ENCODE data around the gene STK32B. TPM values are rescaled to one million over a fixed set of nuclear protein-coding genes. Genes with fewer than 3 reads are reported as not detected.

Gene STK32B
- total RNA-seq, 4 donors from 2014 or later = 0.09 to 3.2 (median 0.38) TPM; not detected in 1

DNA sequence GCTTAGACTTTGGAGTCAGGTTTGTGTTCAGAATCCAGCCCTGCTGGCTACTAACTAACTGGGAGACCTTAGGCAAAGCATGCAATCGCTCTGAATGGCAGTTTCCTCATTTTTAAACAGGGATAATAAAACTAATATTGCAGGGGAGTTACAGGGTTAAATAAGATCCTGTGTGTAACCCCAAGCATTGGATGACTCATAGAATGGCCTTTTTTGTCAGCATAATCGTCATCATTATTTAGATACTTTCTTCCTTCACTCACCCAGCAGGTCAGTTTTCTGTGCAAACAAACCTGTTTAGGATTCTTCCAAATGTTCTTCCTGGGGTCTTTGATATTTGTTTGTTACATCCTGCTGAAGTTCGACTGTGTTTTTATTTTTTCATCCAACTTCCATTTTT lies 448.9 kb downstream of the STK32B start:
- TF ChIP-seq, protein P1, sequence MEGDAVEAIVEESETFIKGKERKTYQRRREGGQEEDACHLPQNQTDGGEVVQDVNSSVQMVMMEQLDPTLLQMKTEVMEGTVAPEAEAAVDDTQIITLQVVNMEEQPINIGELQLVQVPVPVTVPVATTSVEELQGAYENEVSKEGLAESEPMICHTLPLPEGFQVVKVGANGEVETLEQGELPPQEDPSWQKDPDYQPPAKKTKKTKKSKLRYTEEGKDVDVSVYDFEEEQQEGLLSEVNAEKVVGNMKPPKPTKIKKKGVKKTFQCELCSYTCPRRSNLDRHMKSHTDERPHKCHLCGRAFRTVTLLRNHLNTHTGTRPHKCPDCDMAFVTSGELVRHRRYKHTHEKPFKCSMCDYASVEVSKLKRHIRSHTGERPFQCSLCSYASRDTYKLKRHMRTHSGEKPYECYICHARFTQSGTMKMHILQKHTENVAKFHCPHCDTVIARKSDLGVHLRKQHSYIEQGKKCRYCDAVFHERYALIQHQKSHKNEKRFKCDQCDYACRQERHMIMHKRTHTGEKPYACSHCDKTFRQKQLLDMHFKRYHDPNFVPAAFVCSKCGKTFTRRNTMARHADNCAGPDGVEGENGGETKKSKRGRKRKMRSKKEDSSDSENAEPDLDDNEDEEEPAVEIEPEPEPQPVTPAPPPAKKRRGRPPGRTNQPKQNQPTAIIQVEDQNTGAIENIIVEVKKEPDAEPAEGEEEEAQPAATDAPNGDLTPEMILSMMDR (IDR thresholded peaks at IDR 0.05) = no peak
- intact Hi-C loops (cut with DNase I) = no loop called here
- H3K9me3 ChIP-seq = no peaks in the 10 kb centered on the region
- no peak overlapping the region for H3K4me3 ChIP-seq
- H3K27me3 ChIP-seq = no peaks in the 10 kb centered on the region
- WGBS, 2 donors = 47 to 49% methylated on average over 3 of the region's 3 CpGs
- H3K36me3 ChIP-seq = peaks cover 0 to 20% (median 0%) of the 10 kb centered on the region in 3 donors
- no peak overlapping the region for H3K27ac ChIP-seq
- peaks cover 0 to 11% (median 0%) of the 10 kb centered on the region in 3 donors for H3K4me1 ChIP-seq
- no peak for DNase-seq

DNA sequence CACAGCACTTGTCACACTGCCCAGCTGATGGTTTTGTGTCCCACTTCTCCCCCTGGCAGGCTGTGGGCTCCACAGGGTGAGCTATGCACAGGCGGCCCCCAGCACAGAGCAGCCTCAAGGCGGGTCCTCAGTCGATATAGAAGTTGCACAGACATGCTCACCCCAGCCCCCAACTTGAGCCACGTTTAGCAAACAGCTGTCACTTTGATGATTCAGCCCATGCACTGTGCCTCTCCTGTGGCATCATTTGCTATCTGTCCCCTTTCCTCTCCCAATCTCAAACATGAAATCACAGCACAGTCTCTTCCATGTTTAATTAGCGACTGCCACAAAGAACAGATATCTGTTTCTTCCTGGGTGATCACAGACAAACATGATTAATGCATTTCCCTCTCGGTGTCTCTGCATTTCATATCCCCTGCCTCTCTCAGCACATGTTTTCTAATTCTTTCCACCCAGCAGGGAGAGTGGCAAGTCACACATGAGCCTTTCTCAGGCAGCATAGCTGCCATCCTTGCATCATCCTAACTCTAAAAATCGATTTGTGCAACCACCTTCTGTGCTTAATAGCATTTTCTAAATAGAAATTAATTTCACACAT lies 452.2 kb downstream of the STK32B start:
- WGBS, 2 donors = 58 to 70% methylated on average over 6 to 7 of the region's 7 CpGs
- Histone ChIP-seq H3K4me3 (no peak overlapping the region), H3K36me3 (peaks cover 0 to 11% (median 0%) of the 10 kb centered on the region in 3 donors), H3K4me1 (peaks cover 0 to 11% (median 0%) of the 10 kb centered on the region in 3 donors), H3K9me3 (no peaks in the 10 kb centered on the region), H3K27ac (no peak overlapping the region), H3K27me3 (no peaks in the 10 kb centered on the region)
- DNase-seq = no peak
- TF ChIP-seq, protein P1 (IDR thresholded peaks at IDR 0.05) = no peak
- no peak for TF ChIP-seq POLR2A (IDR thresholded peaks at IDR 0.05)
- intact Hi-C loops (cut with DNase I) = no loop called here

DNA sequence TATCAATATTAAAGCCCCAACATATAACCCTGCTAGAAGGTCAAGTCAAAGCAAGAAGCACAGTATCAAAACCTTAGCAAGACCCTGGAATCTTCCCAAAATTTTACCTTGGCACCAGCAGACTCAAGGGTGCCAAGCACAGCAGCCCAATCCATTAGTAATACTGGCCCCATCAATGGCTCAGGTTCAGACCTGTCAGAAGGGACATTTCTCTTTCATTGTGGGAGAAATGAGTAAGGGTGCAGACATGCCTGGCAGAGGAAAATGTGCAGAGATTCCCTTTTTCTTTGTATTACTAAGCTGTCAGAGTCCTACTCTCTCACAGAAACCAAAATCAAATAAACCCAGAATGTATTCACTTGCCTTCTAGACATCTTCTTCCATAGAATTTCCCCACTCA lies 453.2 kb downstream of the STK32B start:
- no peak for DNase-seq
- H3K4me1 ChIP-seq = peaks cover 0 to 11% (median 0%) of the 10 kb centered on the region in 3 donors
- intact Hi-C loops (cut with DNase I) = no loop called here
- H3K4me3 ChIP-seq = no peak overlapping the region
- no peaks in the 10 kb centered on the region for H3K9me3 ChIP-seq
- TF ChIP-seq, protein P1 (IDR thresholded peaks at IDR 0.05) = no peak
- TF ChIP-seq POLR2A (IDR thresholded peaks at IDR 0.05) = no peak
- H3K27ac ChIP-seq = no peak overlapping the region
- peaks cover 0 to under 1% (median 0%) of the 10 kb centered on the region in 3 donors for H3K36me3 ChIP-seq
- no peaks in the 10 kb centered on the region for H3K27me3 ChIP-seq

DNA sequence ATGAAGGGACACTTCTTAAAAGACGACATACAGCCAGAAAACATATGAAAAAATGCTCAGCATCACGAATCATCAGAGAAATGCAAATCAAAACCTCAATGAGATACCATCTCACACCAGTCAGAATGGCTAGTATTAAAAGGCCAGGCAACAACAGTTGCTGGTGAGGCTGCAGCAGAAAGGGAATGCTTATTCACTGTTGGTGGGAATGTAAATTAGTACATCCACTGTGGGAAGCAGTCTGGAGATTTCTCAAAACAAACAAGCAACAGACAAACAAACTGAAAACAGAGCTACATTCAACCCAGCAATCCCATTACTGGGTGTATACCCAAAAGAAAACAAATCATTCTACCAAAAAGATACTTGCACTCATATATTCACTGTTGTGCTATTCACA lies 459.2 kb downstream of the STK32B start:
- no peak for DNase-seq
- Histone ChIP-seq H3K9me3 (no peaks in the 10 kb centered on the region), H3K36me3 (no peaks in the 10 kb centered on the region), H3K4me3 (no peak overlapping the region), H3K27me3 (no peaks in the 10 kb centered on the region), H3K4me1 (no peaks in the 10 kb centered on the region), H3K27ac (no peak overlapping the region)
- TF ChIP-seq, protein P1 (IDR thresholded peaks at IDR 0.05) = no peak
- TF ChIP-seq POLR2A (IDR thresholded peaks at IDR 0.05) = no peak
- intact Hi-C loops (cut with DNase I) = no loop called here
- 57 to 63% methylated on average over 2 of the region's 2 CpGs for WGBS, 2 donors

DNA sequence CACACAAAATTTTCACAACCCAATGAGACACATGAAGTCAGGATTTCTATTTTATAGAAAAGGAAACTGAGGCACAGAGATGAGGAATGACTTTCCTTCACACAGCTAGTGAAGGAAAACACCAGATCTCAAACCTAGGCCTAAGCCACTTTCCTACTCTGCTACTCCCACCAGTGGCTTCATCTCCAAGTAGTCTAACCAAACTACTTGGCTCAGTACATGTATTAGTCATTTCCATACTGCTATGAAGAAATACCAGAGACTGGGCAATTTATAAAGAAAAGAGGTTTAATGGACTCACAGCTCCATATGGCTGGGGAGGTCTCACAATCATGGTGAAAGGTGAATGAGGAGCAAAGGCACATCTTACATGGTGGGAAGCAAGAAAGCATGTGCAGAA lies 460.5 kb downstream of the STK32B start:
- intact Hi-C loops (cut with DNase I) = no loop called here

More for the DNA sequence above, 460.5 kb downstream of the STK32B start:
- Histone ChIP-seq H3K36me3 (no peaks in the 10 kb centered on the region), H3K27me3 (no peaks in the 10 kb centered on the region), H3K9me3 (no peaks in the 10 kb centered on the region), H3K4me1 (no peaks in the 10 kb centered on the region), H3K4me3 (no peak overlapping the region), H3K27ac (no peak overlapping the region)
- TF ChIP-seq POLR2A (IDR thresholded peaks at IDR 0.05) = no peak
- TF ChIP-seq, protein P1 (IDR thresholded peaks at IDR 0.05) = no peak
- DNase-seq = no peak
